Neutrophil (primary cell): ENCODE data around the gene AKNA.

ENCODE experiments used
- H3K27ac ChIP-seq: fragments of 200-600 bp; sonication (generic); 2 replicates; pipeline ENCODE4 v1.5.1; 2016; ENCODE audit warnings: mild to moderate bottlenecking, moderate library complexity
- H3K27me3 ChIP-seq: fragments of 200-600 bp; sonication (generic); 2 replicates; pipeline ENCODE4 v1.6.0; 2016; ENCODE audit warnings: mild to moderate bottlenecking
- H3K36me3 ChIP-seq: fragments of 200-600 bp; sonication (generic); 2 replicates; pipeline ENCODE4 v1.5.1; 2017
- H3K4me1 ChIP-seq, 2 experiments: fragments of 200-600 bp in 1 of 2; sonication (generic) in 1 of 2; 1 replicate in 1 of 2; 2 replicates in 1 of 2; pipeline versions ENCODE4 v1.5.1 to v1.6.1; 2013 to 2016; ENCODE audit warnings: low read depth in 1 of 2, low read length in 1 of 2, mild to moderate bottlenecking in 1 of 2, moderate library complexity in 1 of 2; ENCODE audit not compliant: control insufficient read depth in 1 of 2, insufficient read depth in 1 of 2
- H3K4me3 ChIP-seq, 2 experiments: fragments of 200-600 bp in 1 of 2; sonication (generic) in 1 of 2; 1 replicate in 1 of 2; 2 replicates in 1 of 2; pipeline ENCODE4 v1.5.1; 2013 to 2016; ENCODE audit warnings: low read depth in 1 of 2, low read length in 1 of 2, mild to moderate bottlenecking in 1 of 2, moderate library complexity in 1 of 2
- H3K9me3 ChIP-seq: fragments of 200-600 bp; sonication (generic); 2 replicates; pipeline ENCODE4 v1.5.1; 2016
- CTCF ChIP-seq: fragments of 200-600 bp; sonication (generic); IDR thresholded peaks from 2 replicates; pipeline ENCODE4 v1.5.1; 2016; ENCODE audit warnings: antibody characterized with exemption

Gene AKNA

GRCh38 chr9:114429488-114429887 is 41.7 kb upstream of the AKNA start:
- Histone ChIP-seq H3K36me3 (no peaks in the 10 kb centered on the region), H3K27me3 (no peaks in the 10 kb centered on the region), H3K4me1 (no peaks in the 10 kb centered on the region), H3K27ac (no peak overlapping the region), H3K4me3 (no peak overlapping the region), H3K9me3 (no peaks in the 10 kb centered on the region)
- TF ChIP-seq CTCF = no peak

- no peak overlapping the region for H3K27ac ChIP-seq
- H3K4me1 ChIP-seq = no peaks in the 10 kb centered on the region
- H3K9me3 ChIP-seq = no peaks in the 10 kb centered on the region
- no peak for TF ChIP-seq CTCF
- H3K27me3 ChIP-seq = no peaks in the 10 kb centered on the region
- no peak overlapping the region for H3K4me3 ChIP-seq
- no peaks in the 10 kb centered on the region for H3K36me3 ChIP-seq
Observed at GRCh38 chr9:114428466-114428865, 40.7 kb upstream of the AKNA start.

GRCh38 chr9:114427644-114428043 is 39.9 kb upstream of the AKNA start:
- no peak overlapping the region for H3K27ac ChIP-seq
- H3K27me3 ChIP-seq = no peaks in the 10 kb centered on the region
- no peak overlapping the region for H3K4me3 ChIP-seq
- H3K4me1 ChIP-seq = no peaks in the 10 kb centered on the region
- no peak for TF ChIP-seq CTCF
- H3K36me3 ChIP-seq = no peaks in the 10 kb centered on the region
- no peaks in the 10 kb centered on the region for H3K9me3 ChIP-seq

GRCh38 chr9:114426046-114426948 is 38.5 kb upstream of the AKNA start:
- Histone ChIP-seq H3K36me3 (no peaks in the 10 kb centered on the region), H3K27ac (no peak overlapping the region), H3K4me1 (no peaks in the 10 kb centered on the region), H3K27me3 (no peaks in the 10 kb centered on the region), H3K4me3 (no peak overlapping the region), H3K9me3 (no peaks in the 10 kb centered on the region)
- no peak for TF ChIP-seq CTCF

GRCh38 chr9:114425126-114425525 is 37.3 kb upstream of the AKNA start:
- Histone ChIP-seq H3K27ac (no peak overlapping the region), H3K27me3 (no peaks in the 10 kb centered on the region), H3K4me1 (no peaks in the 10 kb centered on the region), H3K4me3 (no peak overlapping the region), H3K36me3 (no peaks in the 10 kb centered on the region), H3K9me3 (no peaks in the 10 kb centered on the region)
- TF ChIP-seq CTCF = no peak
